ENCODE results near the gene PCBP4. TPM values are rescaled to one million over a fixed set of nuclear protein-coding genes. Genes with fewer than 3 reads are reported as not detected.

Gene PCBP4
- total RNA-seq, 2 experiments from 2014 or later, result 11.4 to 21.1 TPM

GRCh38 chr3:51955175-51955892 is 11.9 kb downstream of the PCBP4 start, which contains the start of gene GPR62:
Gene GPR62 (plus strand): TSS chr3:51955381. CDS start chr3:51955653, 272 bp downstream.
- Mint-ChIP-seq H3K9me3 (ENCODE audit: low read depth) (no peaks in the 10 kb centered on the region), H3K27ac (no peak within 1 kb of the TSS), H3K27me3 (peaks cover 37% of the 10 kb centered on the region), H3K4me1 (peaks cover 10% of the 10 kb centered on the region), H3K4me3 (no peak within 1 kb of the TSS), H3K36me3 (no peaks in the 10 kb centered on the region)
- DNase-seq, result no peak
- CTCF ChIA-PET, result interaction anchor here (1.2 to 1.6 kb wide), 3 partner anchors 14 to 27 kb away, joined by 3 to 6 read pairs (median 5); partner anchors contain the start of genes ABHD14B and RRP9
- ATAC-seq, result no peak

GRCh38 chr3:51954713-51955112 is 12.5 kb downstream of the PCBP4 start:
- no peak overlapping the region for H3K4me3 Mint-ChIP-seq
- no peaks in the 10 kb centered on the region for H3K9me3 Mint-ChIP-seq (ENCODE audit: low read depth)
- H3K4me1 Mint-ChIP-seq, result peaks cover 10% of the 10 kb centered on the region
- no peaks in the 10 kb centered on the region for H3K36me3 Mint-ChIP-seq
- CTCF ChIA-PET, result interaction anchor here (1.2 to 1.6 kb wide), 3 partner anchors 13 to 27 kb away, joined by 3 to 6 read pairs (median 5); partner anchors contain the start of genes ABHD14B and RRP9
- no peak overlapping the region for H3K27ac Mint-ChIP-seq
- H3K27me3 Mint-ChIP-seq, result peaks cover 37% of the 10 kb centered on the region
- no peak for DNase-seq
- ATAC-seq, result no peak

GRCh38 chr3:51954105-51954504 is 13.1 kb downstream of the PCBP4 start:
- Mint-ChIP-seq H3K4me3 (no peak overlapping the region), H3K4me1 (peaks cover 10% of the 10 kb centered on the region), H3K27ac (no peak overlapping the region), H3K36me3 (no peaks in the 10 kb centered on the region), H3K27me3 (peaks cover 37% of the 10 kb centered on the region), H3K9me3 (ENCODE audit: low read depth) (no peaks in the 10 kb centered on the region)
- DNase-seq (no peak), ATAC-seq (no peak)
- CTCF ChIA-PET, result interaction anchor here (1.1 to 2.4 kb wide), 4 partner anchors 9 to 29 kb away, joined by 3 to 7 read pairs (median 5); partner anchors contain the start of genes ACY1 and RRP9

- peaks cover 10% of the 10 kb centered on the region for H3K4me1 Mint-ChIP-seq
- H3K36me3 Mint-ChIP-seq, result no peaks in the 10 kb centered on the region
- H3K27me3 Mint-ChIP-seq, result peaks cover 37% of the 10 kb centered on the region
- CTCF ChIA-PET, result interaction anchor here (1.1 to 3.0 kb wide), 4 partner anchors 10 to 29 kb away, joined by 3 to 7 read pairs (median 6); partner anchors contain the start of genes ABHD14B and ACY1
- no peak overlapping the region for H3K27ac Mint-ChIP-seq
- H3K4me3 Mint-ChIP-seq, result no peak overlapping the region
- DNase-seq (no peak), ATAC-seq (no peak)
- H3K9me3 Mint-ChIP-seq (ENCODE audit: low read depth), result no peaks in the 10 kb centered on the region
Measured at GRCh38 chr3:51953445-51953844, 13.8 kb downstream of the PCBP4 start.

- no peaks in the 10 kb centered on the region for H3K36me3 Mint-ChIP-seq
- ATAC-seq (no peak), DNase-seq (no peak)
- H3K27me3 Mint-ChIP-seq, result peaks cover 30% of the 10 kb centered on the region
- no peak overlapping the region for H3K27ac Mint-ChIP-seq
- H3K4me1 Mint-ChIP-seq, result peaks cover 4% of the 10 kb centered on the region
- no peaks in the 10 kb centered on the region for H3K9me3 Mint-ChIP-seq (ENCODE audit: low read depth)
- CTCF ChIA-PET, result interaction anchor here (3.0 kb wide), 1 partner anchor 23 kb away, joined by 7 read pairs; the partner anchor contains the start of gene ABHD14B
- no peak overlapping the region for H3K4me3 Mint-ChIP-seq
Measured at GRCh38 chr3:51950899-51951298, 16.4 kb downstream of the PCBP4 start.

- no peak for DNase-seq
- ATAC-seq, result no peak
- CTCF ChIA-PET, result no interaction called here
- H3K36me3 Mint-ChIP-seq, result no peaks in the 10 kb centered on the region
- H3K9me3 Mint-ChIP-seq (ENCODE audit: low read depth), result no peaks in the 10 kb centered on the region
- H3K27me3 Mint-ChIP-seq, result peaks cover 17% of the 10 kb centered on the region
- no peak overlapping the region for H3K27ac Mint-ChIP-seq
- H3K4me3 Mint-ChIP-seq, result no peak overlapping the region
- H3K4me1 Mint-ChIP-seq, result peaks cover 4% of the 10 kb centered on the region
Measured at GRCh38 chr3:51949121-51949520, 18.1 kb downstream of the PCBP4 start.

- Mint-ChIP-seq H3K27me3 (peaks cover 6% of the 10 kb centered on the region), H3K36me3 (no peaks in the 10 kb centered on the region), H3K4me1 (peaks cover 3% of the 10 kb centered on the region), H3K9me3 (ENCODE audit: low read depth) (no peaks in the 10 kb centered on the region), H3K27ac (no peak overlapping the region), H3K4me3 (no peak overlapping the region)
- no peak for DNase-seq
- no peak for ATAC-seq
- CTCF ChIA-PET, result interaction anchor here (1.1 kb wide), 1 partner anchor 26 kb away, joined by 5 read pairs; the partner anchor contains the start of gene ABHD14B
Measured at GRCh38 chr3:51948016-51948580, 19.2 kb downstream of the PCBP4 start.

GRCh38 chr3:51947215-51947900 is 19.9 kb downstream of the PCBP4 start:
- no peak for DNase-seq

GRCh38 chr3:51946796-51947195 is 20.5 kb downstream of the PCBP4 start:
- DNase-seq (no peak), ATAC-seq (no peak)
- H3K36me3 Mint-ChIP-seq, result no peaks in the 10 kb centered on the region
- CTCF ChIA-PET, result interaction anchor here (2.3 kb wide), 1 partner anchor 28 kb away, joined by 11 read pairs; the partner anchor contains the start of genes ABHD14A and ABHD14B
- no peak overlapping the region for H3K4me3 Mint-ChIP-seq
- H3K9me3 Mint-ChIP-seq (ENCODE audit: low read depth), result no peaks in the 10 kb centered on the region
- peaks cover 4% of the 10 kb centered on the region for H3K27me3 Mint-ChIP-seq
- H3K4me1 Mint-ChIP-seq, result peaks cover 12% of the 10 kb centered on the region
- no peak overlapping the region for H3K27ac Mint-ChIP-seq

More at GRCh38 chr3:51947215-51947900, 19.9 kb downstream of the PCBP4 start:
- CTCF ChIA-PET, result interaction anchor here (1.1 to 2.3 kb wide), 2 partner anchors 26 to 27 kb away, joined by 5 to 11 read pairs; partner anchors contain the start of genes ABHD14A and ABHD14B
- Mint-ChIP-seq H3K4me1 (peaks cover 9% of the 10 kb centered on the region), H3K9me3 (ENCODE audit: low read depth) (no peaks in the 10 kb centered on the region), H3K36me3 (no peaks in the 10 kb centered on the region), H3K4me3 (no peak overlapping the region), H3K27me3 (peaks cover 4% of the 10 kb centered on the region), H3K27ac (no peak overlapping the region)
- ATAC-seq, result no peak

- no peaks in the 10 kb centered on the region for H3K36me3 Mint-ChIP-seq
- ATAC-seq (no peak), DNase-seq (no peak)
- no peak overlapping the region for H3K4me3 Mint-ChIP-seq
- CTCF ChIA-PET, result interaction anchor here (2.3 kb wide), 1 partner anchor 28 kb away, joined by 11 read pairs; the partner anchor contains the start of genes ABHD14A and ABHD14B
- H3K27ac Mint-ChIP-seq, result no peak overlapping the region
- H3K9me3 Mint-ChIP-seq (ENCODE audit: low read depth), result no peaks in the 10 kb centered on the region
- H3K27me3 Mint-ChIP-seq, result peaks cover under 1% of the 10 kb centered on the region
- H3K4me1 Mint-ChIP-seq, result peaks cover 14% of the 10 kb centered on the region
Measured at GRCh38 chr3:51945926-51946705, 21.1 kb downstream of the PCBP4 start.

GRCh38 chr3:51945031-51945840 is 22.0 kb downstream of the PCBP4 start:
- CTCF ChIA-PET, result interaction anchor here (1.6 to 4.9 kb wide), 3 partner anchors 29 to 108 kb away, joined by 5 to 65 read pairs (median 11); partner anchors contain the start of genes ABHD14A and ABHD14B
- H3K36me3 Mint-ChIP-seq, result peaks cover 4% of the 10 kb centered on the region
- DNase-seq (no peak), ATAC-seq (no peak)
- H3K9me3 Mint-ChIP-seq (ENCODE audit: low read depth), result no peaks in the 10 kb centered on the region
- no peak overlapping the region for H3K27ac Mint-ChIP-seq
- no peaks in the 10 kb centered on the region for H3K27me3 Mint-ChIP-seq
- no peak overlapping the region for H3K4me3 Mint-ChIP-seq
- peaks cover 23% of the 10 kb centered on the region for H3K4me1 Mint-ChIP-seq
